Activated CD8-positive, alpha-beta memory T cell treated with anti-CD3 and anti-CD28 coated beads, Interleukin-2, amount 50 U/mL, for 4 hours (primary cell): ENCODE results near the gene SMAD3.

ENCODE experiments used
- DNase-seq: peaks from one replicate; pipeline ENCODE4 v3.0.0-alpha.2; 2020

The SMAD3 gene

GRCh38 chr15:67036775-67037555 lies 28.4 kb upstream of the SMAD3 start:
- no peak for DNase-seq

- DNase-seq: no peak
These were observed 27.7 kb upstream of the SMAD3 start for GRCh38 chr15:67037694-67038093.

GRCh38 chr15:67038736-67039135 lies 26.7 kb upstream of the SMAD3 start:
- no peak for DNase-seq

GRCh38 chr15:67039384-67040075 lies 25.9 kb upstream of the SMAD3 start:
- DNase-seq: no peak

- no peak for DNase-seq
These were observed 25.1 kb upstream of the SMAD3 start for GRCh38 chr15:67040277-67040676.

- no peak for DNase-seq
These were observed 22.8 kb upstream of the SMAD3 start for GRCh38 chr15:67042551-67043142.

GRCh38 chr15:67043939-67044771 lies 21.2 kb upstream of the SMAD3 start:
- no peak for DNase-seq

- DNase-seq: no peak
These were observed 18.2 kb upstream of the SMAD3 start for GRCh38 chr15:67047149-67047661.

- DNase-seq: no peak
These were observed 16.8 kb upstream of the SMAD3 start for GRCh38 chr15:67048281-67049279.

- DNase-seq: no peak
These were observed 15.9 kb upstream of the SMAD3 start for GRCh38 chr15:67049351-67050044.

GRCh38 chr15:67050062-67050461 lies 15.3 kb upstream of the SMAD3 start:
- no peak for DNase-seq

- DNase-seq: no peak
These were observed 14.8 kb upstream of the SMAD3 start for GRCh38 chr15:67050522-67051087.

GRCh38 chr15:67051088-67052045 lies 14.0 kb upstream of the SMAD3 start:
- no peak for DNase-seq

- no peak for DNase-seq
These were observed 10.7 kb upstream of the SMAD3 start for GRCh38 chr15:67054676-67055075.

- no peak for DNase-seq
These were observed 6.3 kb upstream of the SMAD3 start for GRCh38 chr15:67059127-67059553.

GRCh38 chr15:67061811-67062368 lies 3.5 kb upstream of the SMAD3 start:
- DNase-seq: no peak

GRCh38 chr15:67062369-67062985 lies 2.9 kb upstream of the SMAD3 start:
- no peak for DNase-seq
